ENCODE results near the gene CLPSL2.

The CLPSL2 gene

DNA sequence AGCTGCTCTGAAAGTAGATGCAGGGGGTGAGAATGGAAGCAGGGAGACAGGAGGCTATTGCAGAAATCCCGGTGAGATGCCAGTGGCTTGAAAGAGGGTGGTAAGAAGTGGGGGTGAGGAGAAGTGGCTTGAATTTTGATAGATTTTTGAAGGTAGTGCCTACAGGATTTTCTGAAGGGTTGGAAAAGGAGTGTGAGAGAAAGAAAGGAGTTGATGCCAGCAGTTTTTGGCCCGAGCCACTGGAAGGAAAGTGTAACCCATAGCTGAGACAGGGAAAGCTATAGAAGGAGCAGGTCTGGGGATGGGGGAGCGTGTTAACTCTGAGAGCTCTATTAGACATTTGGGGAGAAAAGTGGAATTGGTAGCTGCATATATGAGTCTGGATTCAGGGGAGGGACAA lies 29.9 kb upstream of the CLPSL2 start:
- DNase-seq (ENCODE audit: low spot score): no peak

DNA sequence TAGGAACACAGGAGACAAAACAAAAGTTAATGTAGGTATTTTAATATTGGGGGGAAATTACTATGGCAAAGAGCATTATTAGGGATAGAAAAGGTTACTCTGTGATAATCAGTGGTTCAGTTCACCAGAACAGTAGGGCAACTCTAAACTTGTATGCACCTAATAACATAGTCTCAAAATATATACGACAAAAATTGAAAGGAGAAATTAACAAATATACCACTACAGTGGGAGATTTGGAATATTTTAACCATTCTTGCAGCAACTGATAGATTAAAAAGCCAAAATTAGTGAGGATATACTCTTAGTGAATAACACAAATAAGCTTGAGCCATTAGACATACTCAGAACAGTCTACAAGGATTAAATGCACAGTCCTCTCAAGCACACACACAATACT lies 28.5 kb upstream of the CLPSL2 start:
- DNase-seq (ENCODE audit: low spot score): no peak

DNA sequence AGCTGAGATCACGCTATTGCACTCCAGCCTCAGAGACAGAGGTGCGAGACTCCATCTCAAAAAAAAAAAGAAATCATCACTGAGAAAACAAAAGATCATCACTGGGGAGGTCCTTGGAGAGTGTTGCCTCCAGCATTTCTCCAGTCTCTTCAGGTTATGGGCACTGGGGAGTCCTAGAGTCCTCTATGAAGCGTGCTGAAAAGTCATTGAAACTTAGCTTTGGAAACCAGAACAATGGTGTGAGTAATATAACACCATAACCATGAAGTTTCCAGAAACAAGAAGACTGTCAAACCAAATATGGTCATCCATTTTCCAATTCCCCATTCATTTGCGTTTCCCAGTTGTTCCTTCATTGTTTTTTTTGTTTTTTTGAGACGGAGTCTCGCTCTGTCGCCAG lies 25.8 kb upstream of the CLPSL2 start:
- no peak for DNase-seq (ENCODE audit: low spot score)

DNA sequence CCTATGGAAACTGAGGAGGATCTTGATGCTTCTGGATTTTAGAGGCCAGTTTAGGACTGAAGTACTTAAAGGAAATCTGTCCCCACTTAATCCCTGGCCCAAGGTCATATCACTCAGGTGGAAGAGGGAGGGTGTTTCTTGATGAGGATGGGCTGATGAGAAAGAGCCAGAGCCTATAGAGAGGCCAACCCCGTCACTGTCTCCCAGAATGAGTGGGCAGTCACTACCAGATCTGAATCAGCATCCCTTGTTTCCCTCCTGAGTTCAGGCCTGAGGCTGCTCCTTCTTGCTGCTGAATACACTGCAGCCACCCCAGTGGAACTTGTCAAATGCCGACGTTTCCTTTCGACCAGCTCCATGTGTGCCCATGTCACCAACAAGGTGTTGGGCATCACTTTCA lies 24.8 kb upstream of the CLPSL2 start:
- DNase-seq (ENCODE audit: low spot score): no peak

DNA sequence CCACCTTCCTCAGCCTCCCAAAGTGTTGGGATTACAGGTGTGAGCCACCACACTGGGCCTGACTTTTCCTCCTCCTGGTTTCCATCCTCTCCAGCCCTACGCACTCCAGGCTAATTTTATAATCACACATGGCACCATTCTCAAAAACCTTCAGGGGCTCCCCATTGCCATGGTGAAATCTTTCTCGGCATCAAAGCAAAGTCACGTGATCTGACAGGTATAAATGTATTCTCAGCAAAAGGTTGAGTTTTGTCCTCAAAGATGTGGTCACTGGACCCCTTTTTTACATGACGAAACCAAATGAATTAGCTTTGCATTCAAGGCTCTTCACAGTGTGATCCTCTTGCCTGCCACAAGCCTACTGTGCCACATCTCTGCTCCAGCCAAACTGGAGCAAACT lies 24.1 kb upstream of the CLPSL2 start:
- DNase-seq (ENCODE audit: low spot score): no peak

DNA sequence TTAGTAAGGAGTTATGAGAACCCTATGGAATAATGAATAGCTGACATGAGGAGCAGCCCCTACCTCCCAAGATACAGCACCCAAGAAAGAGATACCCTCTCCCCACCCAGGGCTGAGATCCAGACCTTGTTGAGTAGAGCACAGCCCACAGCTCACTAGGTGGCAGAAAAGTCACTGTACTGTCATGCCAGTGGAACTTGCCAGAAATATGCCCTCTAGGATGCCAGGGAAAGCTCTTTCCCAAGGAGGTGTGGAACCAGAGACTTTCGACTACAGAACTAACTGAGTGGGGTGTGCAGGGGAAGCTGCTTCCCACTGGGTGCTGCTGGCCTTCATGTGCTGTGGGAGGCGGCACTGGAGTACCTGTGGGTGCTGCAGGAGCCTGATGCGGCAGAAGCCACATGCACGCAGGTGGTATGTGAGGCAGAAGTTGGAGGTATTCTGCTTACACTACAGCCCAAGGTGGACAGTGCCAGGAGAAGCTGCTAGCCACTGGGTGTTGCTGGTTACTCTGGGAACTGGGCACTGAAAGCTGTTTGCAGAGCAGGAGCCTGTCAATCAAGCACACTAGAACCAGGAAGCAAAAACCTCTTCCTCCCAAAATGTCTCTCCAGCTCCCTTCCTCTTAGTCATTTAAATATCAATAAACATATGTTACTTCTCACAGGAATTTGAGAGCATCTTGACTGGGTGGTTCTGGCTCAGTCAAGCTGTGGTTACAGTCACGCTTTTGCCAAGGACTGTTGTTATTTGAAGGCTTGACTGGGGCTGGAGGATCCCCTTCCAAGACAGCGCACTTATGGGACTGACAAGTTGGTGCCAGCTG lies 21.7 kb upstream of the CLPSL2 start:
- no peak for DNase-seq (ENCODE audit: low spot score)

DNA sequence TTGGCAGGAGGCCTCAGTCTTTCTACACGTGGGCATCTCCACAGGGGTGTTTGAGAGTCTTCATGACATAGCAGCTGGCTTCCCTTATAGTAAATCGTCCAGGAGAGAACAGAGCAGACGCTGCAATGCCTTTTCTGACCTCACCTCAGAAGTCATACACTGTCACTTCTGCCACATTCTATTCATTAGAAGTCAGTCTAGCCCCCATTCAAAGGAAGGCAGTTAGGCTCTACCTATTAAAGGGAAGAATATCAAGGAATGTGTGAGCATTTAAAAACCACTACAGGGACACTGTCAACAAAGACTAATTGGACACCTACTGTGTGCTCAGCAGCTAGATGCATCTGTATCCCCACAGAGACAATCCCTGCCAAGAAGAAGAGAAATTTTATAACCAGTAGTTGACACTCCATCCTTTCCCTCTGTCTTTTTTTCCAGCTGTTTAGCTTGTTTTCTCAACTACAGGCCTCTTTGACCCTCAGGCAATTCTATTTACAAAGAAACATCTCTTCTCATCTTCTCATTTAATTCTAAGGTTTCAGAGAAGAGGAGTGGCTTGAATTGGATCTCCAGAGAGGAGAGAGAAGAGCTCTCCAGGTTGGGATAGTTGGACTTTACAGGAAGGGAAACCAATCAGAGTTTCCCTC lies 21.0 kb upstream of the CLPSL2 start:
- no peak for DNase-seq (ENCODE audit: low spot score)

DNA sequence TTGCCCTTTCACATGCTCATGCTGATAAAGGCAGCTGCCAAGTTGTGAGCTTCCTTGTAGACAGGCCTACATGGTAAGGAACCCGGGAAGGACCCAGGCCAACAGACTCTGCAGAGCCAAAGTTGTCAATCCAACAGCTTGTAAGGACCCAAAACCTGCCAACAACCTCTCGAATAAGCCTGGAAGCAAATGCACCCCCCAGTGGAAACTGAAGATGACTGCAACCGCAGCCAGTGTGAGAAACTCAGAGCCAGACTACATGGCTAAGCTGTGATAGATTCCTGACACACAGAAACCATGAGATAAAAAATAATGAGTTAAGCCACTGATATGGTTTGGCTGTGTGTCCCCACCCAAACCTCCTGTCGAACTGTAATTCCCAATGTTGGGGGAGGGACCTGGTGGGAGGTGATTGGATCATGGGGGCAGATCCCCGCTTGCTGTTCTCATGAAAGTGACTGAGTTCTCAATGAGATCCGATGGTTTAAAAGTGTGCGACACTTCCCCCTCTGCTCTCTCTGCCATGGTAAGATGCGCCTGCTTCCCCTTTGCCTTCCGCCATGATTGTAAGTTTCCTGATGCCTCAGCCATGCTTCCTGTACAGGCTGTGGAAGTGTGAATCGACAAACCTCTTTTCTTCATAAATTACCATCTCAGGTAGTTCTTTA lies 18.8 kb upstream of the CLPSL2 start:
- DNase-seq (ENCODE audit: low spot score): peak; percentile 21

DNA sequence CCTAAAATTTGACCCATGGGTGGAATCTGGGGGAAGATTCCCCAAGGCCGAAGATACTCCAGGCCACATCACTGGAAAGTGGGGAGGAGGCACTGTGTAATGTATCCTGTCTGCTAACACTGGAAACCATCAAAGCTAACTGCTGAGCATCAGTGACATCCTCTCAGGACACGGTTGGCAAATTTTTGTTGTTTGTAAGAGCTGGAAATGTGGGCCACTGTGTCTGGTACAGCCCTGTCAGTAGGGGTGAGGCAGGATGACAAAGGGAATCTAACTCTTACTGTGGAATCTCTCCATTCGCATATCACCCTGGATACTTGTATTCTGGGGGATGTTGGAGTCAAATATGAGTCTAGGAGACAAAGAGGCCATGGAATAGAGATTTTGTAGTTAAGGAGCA lies 17.0 kb upstream of the CLPSL2 start:
- no peak for DNase-seq (ENCODE audit: low spot score)

DNA sequence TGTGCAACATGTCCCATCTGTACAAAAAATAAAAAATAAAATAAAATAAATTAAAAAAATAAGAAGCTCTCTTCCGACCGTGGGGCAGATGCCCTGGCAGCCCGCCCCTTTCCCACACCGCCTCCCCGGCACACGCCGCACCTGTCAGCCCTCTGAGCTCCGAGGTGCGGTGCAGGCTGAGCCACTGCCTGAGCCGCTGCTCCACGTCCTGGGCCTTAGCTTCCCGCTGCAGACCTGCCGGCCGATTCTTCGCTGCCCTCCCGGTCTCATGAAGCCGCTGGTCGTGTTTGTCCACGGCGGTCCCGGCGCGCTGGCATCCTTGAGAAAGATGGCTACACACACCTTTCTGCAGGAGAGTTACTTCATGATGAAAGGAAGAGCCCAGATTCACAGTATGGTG lies 10.7 kb upstream of the CLPSL2 start:
- no peak for DNase-seq (ENCODE audit: low spot score)

DNA sequence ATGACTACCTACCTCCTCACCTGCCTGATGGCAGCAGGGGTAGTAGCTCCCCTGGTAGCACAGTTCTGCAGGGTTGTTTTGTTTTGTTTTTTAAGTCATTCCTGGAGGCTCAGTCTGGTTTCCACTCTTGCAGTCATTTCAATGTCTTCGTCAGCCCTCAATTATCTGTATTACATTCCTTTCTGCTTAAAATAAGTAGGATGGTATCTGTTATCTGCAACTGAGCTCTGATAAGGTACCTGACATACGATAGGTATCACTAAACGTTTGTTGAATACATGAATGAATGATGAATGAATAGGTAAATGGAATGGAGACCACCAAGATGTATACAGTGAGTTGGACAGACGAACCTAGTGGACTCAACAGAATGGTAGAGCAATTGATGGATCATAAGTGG lies 7.2 kb upstream of the CLPSL2 start:
- DNase-seq (ENCODE audit: low spot score): no peak

DNA sequence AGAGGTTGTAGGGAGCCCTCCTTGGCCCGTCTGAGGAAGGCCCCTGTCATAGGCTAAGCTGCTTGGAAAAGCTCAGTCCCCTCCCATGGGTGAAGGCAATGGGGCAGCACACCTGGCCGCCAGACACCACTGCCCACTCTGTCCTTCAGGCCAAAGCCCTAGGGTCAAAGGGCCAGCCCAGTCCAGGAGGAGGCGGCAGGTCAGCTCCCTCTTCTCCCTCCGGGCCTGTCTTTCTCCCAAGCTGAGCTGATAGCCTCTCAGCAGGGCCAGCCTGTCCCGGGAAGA lies 5.1 kb upstream of the CLPSL2 start:
- no peak for DNase-seq (ENCODE audit: low spot score)

DNA sequence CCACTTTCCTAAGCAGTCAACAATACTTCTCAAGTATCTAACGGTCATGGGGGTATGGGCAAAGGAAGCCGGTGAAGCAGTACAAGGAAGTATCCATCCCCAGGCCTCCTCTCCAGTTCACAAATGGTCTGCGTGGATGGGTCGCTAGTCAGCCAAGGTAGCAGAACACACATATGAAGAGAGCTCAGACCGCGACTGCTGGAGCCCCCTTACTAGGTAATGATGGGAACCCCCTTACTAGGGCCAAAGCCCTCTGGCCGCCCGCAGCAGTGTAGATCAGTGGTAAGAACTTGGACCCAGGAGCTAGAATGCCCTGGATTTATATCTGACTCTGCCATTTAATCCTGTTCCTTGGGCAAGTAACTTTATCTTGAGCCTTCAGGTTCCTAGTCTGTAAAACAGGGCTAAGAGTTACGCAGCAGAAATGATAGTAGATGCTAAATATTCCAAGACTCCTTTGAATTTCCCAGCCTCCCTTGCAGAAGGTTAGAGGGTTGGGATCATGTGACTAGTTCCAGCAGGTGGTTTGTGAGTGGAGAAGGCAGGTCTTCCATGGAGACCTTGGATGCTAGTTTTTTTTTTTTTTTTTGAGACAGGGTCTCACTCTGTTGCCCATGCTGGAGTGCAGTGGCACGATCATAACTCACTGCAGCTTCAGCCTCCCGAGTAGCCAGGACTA lies 2.1 kb upstream of the CLPSL2 start:
- DNase-seq (ENCODE audit: low spot score): no peak

DNA sequence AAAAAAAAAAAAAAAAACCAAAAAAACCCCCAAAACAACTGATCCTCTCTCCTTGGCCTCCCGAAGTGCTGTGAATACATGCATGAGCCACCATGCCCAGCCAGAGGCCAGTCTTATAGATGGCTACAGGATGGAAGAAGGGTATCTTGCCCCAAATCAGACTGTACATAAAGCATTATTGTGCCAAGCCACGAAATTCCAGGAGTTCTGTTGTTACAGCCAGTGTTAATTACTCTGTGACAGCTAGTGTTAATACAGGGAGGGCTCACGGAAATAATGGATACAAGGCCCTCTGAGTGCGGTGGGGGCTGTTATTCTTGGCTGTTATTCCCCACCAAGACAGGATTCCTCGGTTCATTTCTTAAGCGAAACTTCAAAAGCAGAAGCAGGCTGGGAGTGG lies 1.4 kb upstream of the CLPSL2 start:
- DNase-seq (ENCODE audit: low spot score): no peak

DNA sequence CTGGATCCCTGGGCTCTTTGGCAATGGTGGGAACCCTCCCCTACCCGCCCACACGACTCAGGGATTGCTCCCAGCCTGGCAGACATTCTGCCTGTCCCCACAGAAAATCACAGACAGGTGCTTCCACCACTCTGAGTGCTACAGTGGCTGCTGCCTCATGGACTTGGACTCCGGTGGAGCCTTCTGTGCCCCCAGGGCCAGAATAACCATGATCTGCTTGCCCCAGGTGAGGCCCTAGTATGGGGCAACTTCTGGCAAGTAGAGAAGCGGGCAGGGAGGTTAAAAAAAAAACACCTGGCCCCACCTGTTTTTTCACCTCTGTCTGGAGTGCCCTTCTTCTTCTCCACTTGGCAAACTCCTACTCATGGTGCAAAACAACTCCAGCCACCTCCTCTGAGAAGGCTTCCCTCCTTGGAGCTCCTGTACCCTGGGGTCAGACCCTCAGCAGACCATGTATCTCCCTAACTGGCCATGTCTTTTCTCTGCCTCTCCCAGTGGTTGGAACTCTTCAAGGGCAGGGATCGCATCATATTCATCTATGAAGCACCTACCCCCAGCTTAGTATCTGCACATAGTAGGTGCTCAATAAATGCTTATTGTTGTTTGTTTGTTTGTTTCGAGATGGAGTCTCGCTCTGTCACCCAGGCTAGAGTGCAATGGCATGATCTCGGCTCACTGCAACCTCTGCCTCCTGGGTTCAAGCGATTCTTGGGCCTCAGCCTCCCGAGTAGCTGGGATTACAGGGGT lies 1.1 kb downstream of the CLPSL2 start:
- DNase-seq (ENCODE audit: low spot score): no peak

DNA sequence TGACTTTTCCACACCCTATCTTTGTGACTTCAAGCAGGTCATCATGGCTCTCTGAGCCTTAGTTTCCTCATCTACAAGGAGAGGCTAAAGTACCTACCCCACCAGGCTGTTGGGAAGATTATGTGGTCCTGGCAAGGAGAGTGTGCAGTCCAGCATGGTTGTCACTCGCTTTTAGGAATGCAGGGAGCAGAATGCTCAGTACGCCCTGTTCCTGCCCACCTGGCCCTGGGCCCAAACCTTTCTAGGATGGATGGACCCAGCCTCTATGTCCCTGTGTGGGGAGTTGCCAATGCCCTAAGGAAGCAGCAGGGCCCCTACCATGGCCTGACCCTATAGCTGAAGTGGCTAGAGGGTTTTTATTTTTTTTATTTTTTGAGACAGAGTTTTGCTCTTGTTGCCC lies 2.0 kb downstream of the CLPSL2 start:
- DNase-seq (ENCODE audit: low spot score): no peak

DNA sequence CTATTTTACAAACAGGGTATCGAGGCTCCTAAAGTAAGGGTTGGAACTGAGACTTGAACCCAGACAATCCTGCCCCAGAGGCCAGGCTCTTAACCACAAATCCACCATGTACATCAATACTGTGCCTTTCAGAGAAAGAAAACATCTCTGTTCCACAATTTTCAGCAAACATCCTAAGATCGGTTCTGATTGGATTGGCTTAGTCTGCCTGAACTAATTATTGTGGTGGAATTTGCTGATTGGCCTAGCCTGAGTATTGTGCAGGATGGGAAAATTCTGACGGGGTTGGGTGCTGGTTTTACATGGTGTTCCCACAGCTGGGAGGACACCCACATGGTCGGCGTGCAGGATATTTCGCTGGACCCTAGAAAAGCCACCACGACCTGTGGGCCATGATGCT lies 4.3 kb downstream of the CLPSL2 start, which contains the start of gene CLPSL1:
TSS of gene CLPSL1 (plus strand) at position 301 of the 400 bp plus-strand sequence. CDS start at position 393, 92 bp downstream.
- DNase-seq (ENCODE audit: low spot score): no peak

DNA sequence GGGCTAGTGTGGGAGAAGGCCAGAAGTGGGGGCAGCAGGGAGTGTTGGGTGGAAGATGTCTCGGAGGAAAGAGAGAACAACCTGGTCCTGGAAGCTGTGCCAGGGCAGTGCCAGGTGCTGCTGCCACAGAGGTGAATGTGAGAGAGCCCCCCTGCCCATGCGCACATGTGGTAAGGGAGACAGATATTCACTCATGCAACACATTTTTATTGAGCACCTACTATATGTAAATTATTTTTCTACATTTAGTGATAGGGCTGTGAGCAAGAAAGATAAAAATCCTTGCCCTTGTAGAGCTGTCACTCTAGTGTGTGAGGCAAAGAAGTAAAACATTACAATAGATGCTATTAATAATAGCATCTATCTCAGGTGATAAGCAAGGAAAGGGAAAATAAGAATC lies 4.9 kb downstream of the CLPSL2 start:
- DNase-seq (ENCODE audit: low spot score): no peak

DNA sequence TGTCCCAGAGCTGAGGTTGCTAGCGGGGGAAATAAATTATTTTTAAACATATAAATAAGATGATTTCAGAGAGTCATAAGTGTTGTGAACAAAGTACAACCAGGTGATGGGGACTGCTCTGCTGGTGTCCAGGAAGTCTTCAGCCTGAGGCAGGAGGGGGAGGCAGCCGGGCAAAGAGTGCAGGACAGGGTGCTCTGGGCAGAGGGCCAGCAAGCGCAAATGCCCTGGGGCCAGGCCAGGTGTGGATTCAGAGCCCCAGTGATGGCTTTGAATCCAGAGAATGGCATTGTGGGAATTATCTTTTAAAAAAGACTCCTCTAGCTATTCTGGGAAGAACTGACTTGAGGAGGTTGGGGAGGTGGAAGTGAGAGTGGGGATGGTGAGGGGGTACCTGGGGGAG lies 6.0 kb downstream of the CLPSL2 start:
- DNase-seq (ENCODE audit: low spot score): no peak

DNA sequence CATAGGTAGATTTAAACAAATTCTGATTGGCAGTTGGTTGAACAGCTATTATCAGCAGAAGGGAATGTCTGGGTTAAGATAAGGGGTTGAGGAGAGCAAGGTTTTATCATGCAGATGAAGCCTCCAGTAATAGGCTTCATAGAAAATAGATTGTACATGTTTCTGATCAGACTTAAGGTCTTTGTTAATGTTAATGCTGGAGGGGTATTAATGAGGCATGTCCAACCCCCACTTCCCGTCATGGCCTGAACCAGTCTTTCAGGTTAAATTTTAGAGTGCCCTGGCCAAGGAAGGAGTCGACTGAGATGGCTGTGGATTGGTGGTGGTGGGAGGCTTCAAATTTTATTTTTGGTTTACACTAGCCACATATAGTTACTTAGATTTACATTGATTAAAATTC lies 7.8 kb downstream of the CLPSL2 start:
- DNase-seq (ENCODE audit: low spot score): no peak

DNA sequence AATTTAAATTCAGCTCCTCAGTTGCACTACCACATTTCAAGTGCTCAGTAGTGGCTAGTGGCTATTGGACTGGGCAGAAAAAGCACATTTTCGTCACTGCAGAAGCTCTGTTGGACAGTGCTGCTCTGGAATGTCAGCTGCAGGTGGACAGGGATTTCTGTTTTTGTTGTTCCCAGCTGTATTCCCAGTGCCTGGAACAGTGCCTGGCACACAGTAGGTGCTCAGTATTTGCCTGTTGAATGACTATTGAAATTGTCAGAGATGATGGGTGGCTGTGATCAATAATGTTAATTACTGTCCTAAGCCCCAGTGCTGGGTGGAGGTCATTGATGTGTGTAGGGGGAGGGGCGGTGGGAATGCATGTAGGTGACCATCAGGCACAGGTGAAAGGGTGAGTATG lies 9.9 kb downstream of the CLPSL2 start:
- DNase-seq (ENCODE audit: low spot score): no peak

DNA sequence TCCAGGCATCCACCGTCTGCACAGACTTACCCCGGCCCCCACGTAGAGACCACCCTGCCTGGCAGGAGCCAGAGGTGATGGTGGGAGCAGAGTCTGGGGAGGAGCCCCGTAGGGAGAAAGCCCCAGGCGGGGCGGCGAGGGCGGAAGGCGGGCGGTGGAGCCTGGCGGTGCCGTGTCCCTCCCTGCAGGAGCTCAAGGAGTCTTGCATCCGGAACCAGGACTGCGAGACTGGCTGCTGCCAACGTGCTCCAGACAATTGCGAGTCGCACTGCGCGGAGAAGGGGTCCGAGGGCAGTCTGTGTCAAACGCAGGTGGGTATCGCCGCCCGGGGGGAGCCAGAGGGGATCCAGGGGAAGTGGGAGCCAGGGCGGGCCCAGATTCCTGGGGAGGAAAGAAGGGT lies 10.4 kb downstream of the CLPSL2 start:
- DNase-seq (ENCODE audit: low spot score): no peak
